GM18520 (cell line): ENCODE data around the gene CHERP.
A peak's percentile ranks its signal among the peaks of the same experiment; 100 is the strongest.
"Not testable (repeated sequence)": the region's sequence is repeated elsewhere in the genome, so short reads cannot be mapped to it uniquely, and the experiment has no call there.

ENCODE experiments used
- ATAC-seq: cut with Tn5 transposase; IDR thresholded peaks from one replicate; pipeline ENCODE4 v1.9.1; 2021; ENCODE audit not compliant: unreplicated experiment

The CHERP gene

DNA sequence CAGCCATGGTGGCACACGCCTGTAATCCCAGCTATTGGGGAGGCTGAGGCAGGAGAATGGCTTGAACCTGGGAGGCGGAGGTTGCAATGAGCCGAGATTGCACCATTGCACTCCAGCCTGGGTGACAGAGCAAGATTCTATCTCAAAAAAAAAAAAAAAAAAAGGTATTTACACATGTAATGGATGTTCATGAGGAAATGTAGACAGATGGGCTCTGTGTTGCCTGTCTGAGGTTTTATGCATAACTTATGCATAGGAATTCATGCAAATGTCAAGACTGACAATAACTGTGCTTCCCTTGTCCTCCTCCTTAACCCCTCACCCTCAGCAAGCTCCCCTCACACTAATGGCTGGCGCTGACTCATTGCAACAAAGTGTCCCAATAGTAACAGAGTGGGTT, 55.8 kb downstream of the CHERP start:
- not testable (repeated sequence) for ATAC-seq

DNA sequence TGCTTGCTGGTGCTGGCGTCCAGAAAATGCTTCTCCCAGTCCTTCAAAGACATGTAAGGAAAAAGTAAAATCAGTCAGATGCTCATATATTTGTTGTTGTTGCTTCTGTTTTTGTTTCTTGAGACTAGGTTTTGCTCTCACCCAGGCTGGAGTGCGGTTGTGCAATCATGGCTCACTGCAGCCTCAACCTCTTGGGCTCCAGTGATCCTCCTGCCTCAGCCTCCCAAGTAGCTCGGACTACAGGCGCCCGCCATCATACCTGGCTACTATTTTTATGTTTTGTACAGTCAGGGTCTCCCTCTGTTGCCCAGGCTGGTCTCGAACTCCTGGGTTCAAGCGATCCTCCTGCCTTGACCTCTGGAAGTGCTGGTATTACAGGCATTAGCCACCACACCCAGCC, 59.5 kb downstream of the CHERP start:
- ATAC-seq: no peak

- ATAC-seq: no peak
Observed at GRCh38 chr19:16477311-16477710, 64.9 kb downstream of the CHERP start.

DNA sequence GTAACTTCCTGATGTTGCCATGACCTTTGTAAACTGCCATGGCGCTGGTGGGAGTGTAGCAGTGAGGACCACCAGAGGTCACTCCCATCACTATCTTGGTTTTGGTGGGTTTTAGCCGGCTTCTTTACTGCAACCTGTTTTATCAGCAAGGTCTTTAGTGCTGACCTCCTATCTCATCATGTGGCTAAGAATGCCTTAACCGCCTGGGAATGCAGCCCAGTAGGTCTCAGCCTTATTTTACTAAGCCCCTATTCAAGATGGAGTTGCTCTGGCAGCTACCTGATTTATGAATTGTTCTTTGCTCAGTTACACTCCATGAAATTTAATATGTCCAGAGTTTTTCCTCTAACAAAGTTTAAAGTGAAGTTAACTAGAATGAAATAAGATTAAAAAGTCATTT, 65.8 kb downstream of the CHERP start:
- no peak for ATAC-seq

DNA sequence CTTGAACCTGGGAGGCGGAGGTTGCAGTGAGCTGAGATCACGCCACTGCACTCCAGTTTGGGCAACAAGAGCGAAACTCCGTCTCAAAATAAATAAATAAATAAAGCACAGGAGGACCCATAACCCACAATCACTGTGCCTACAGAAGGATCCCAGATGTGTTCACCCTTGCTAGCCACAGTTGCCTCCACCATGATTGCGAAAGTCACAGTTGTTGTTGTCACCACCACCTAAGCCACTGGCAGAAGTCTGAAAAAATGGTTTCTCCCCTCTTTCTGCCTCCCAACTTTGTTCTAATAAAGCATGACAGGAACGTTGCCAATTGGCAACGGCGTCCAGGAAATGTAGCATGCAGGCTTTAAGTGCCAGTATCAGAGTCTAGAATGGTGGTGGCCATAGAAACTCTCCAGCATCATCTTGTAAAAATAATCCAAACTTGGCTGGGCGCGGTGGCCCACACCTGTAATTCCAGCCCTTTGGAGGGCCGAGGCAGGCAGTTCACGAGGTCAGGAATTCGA, 68.3 kb downstream of the CHERP start:
- ATAC-seq: no peak

DNA sequence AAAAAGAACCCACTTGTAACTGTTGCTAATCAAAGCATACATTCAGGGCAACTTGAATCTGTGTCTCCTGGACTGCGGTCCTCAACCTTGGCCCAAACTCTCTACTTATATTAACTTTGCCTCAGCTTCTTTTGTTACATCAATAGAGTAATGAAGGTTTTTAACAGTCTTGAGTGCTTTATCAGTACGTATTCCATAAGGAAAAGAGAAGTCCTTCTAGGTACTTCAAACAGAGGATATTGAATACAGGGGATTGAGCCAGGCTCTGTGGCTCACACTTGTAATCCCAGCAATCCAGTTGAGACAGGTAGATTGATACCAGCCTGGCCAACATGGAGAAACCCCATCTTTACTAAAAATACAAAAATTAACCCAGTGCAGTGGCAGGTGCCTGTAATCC, 69.2 kb downstream of the CHERP start:
- ATAC-seq: no peak

GRCh38 chr19:16472559-16472899, 69.7 kb downstream of the CHERP start:
- not testable (repeated sequence) for ATAC-seq

DNA sequence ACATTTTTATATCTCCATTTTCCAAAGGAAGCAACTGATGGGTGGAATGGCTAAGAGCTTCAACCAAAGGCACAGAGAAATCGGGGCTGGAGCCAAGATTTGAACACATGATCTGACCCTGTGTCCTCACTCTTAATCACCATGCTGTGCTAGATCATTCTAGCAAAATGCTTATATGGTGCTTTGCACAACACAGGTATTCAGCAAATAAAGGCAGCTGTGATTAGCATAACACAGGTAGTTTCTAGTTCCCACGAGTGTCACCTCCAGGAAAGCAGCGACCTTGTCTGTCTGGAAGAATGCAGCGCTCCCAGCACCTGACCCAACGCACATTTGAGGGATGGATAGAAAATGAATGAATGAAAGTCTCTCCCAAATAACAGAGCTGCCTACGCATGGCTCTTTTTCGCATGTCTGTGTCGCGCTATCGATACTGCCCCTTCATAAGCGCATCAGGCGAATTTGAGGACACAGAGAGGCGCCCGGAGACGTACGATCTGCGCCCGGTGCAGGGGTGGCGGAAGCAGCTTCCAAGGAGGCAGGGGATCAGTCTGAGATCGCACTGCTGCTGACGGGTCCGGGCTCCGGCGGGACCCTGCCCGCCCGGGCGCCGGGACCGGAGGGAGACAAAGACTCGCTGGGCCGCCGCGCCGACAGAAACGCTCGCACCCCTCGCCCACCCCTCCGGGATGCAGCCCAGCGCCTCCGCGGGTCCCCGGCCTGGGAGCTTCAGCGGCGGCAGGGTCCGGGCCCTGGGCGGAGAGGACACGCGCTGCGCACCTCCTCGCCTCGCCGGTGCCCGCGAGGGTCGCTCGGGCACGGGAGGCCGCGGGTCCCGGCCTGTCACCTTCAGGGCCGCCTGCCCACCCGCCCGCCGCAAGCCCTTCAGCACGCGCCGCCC, 71.1 kb downstream of the CHERP start:
- peak; percentile 14 for ATAC-seq

DNA sequence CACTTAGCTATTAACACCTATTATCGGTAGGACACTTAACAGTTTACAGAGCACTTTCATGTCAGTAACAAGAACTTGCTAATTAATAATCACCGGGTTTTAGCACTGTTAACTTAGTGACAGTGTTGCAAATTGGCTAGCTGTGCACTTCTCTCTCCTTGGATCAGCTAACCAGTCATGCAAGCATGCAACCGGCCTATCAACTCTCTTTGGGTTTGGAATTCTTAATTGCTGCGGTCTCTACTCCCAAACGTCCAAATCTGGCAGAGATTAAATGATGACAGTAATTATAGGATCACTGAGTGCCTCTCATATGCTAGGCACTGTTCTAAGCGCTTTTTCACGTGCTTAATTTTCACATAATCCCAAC, 71.7 kb downstream of the CHERP start:
- ATAC-seq: no peak
